ENCODE results near the gene HLA-DRB5.

GRCh38 chr6:32576250-32576649, 46.2 kb upstream of the HLA-DRB5 start:
- no peak for TF ChIP-seq POLR2A (IDR thresholded peaks at IDR 0.05; ENCODE audit: low read length)
- no peak for TF ChIP-seq GATA1 (IDR thresholded peaks at IDR 0.05; ENCODE audit: low read depth, low read length)
